Natural killer cell (primary cell): Measurements from ENCODE around the gene ATF7IP2. TPM values are rescaled to one million over a fixed set of nuclear protein-coding genes. Genes with fewer than 3 reads are reported as not detected.
"Not testable (repeated sequence)": the region's sequence is repeated elsewhere in the genome, so short reads cannot be mapped to it uniquely, and the experiment has no call there.

Source experiments
- ATAC-seq, 3 donors: fragments of 150-1000 bp in 2 of 3; fragments of 200-7000 bp in 1 of 3; cut with Tn5 transposase; 1 replicate in 1 of 3; 2 replicates in 2 of 3; pipeline ENCODE4 v1.10.0; 2021; ENCODE audit warnings: mild to moderate bottlenecking in 2 of 3, moderate library complexity in 2 of 3
- DNase-seq, 2 donors: peaks; one replicate each; pipeline versions ENCODE4 v3.0.0 to v3.0.0-alpha.2; 2013 to 2021; ENCODE audit warnings: mixed read lengths in 1 of 2
- H3K27ac ChIP-seq: one replicate; pipeline ENCODE4 v1.5.1; 2013; ENCODE audit warnings: mild to moderate bottlenecking, low read length
- H3K27me3 ChIP-seq: one replicate; pipeline ENCODE4 v1.6.1; 2013; ENCODE audit warnings: low read length; ENCODE audit not compliant: control insufficient read depth, insufficient read depth
- H3K36me3 ChIP-seq: one replicate; pipeline ENCODE4 v1.6.1; 2013; ENCODE audit warnings: low read length; ENCODE audit not compliant: control insufficient read depth, insufficient read depth
- H3K4me1 ChIP-seq: one replicate; pipeline ENCODE4 v1.6.1; 2013; ENCODE audit warnings: low read length; ENCODE audit not compliant: control insufficient read depth, insufficient read depth
- H3K4me3 ChIP-seq: one replicate; pipeline ENCODE4 v1.5.1; 2013; ENCODE audit warnings: low read length
- H3K9me3 ChIP-seq: one replicate; pipeline ENCODE4 v1.6.1; 2013; ENCODE audit warnings: low read length; ENCODE audit not compliant: control insufficient read depth, insufficient read depth
- H3K27ac Mint-ChIP-seq, 2 donors: one replicate each; pipeline ENCODE4 v1.8.0; 2022; ENCODE audit warnings: mild to moderate bottlenecking in 2 of 2, mixed read lengths in 2 of 2, moderate library complexity in 1 of 2
- H3K27me3 Mint-ChIP-seq, 2 donors: one replicate each; pipeline ENCODE4 v1.8.0; 2022; ENCODE audit warnings: low read depth in 2 of 2, mixed read lengths in 2 of 2
- H3K36me3 Mint-ChIP-seq: one replicate; pipeline ENCODE4 v1.8.0; 2022; ENCODE audit warnings: mixed read lengths
- H3K4me1 Mint-ChIP-seq, 2 donors: one replicate each; pipeline ENCODE4 v1.8.0; 2022; ENCODE audit warnings: mixed read lengths in 2 of 2
- H3K4me3 Mint-ChIP-seq: one replicate; pipeline ENCODE4 v1.8.0; 2022; ENCODE audit warnings: mild to moderate bottlenecking, moderate library complexity, mixed read lengths
- H3K9me3 Mint-ChIP-seq, 2 donors: one replicate each; pipeline ENCODE4 v1.8.0; 2022; ENCODE audit warnings: mixed read lengths in 2 of 2
- WGBS: methylation state at CpG from one replicate; pipeline ENCODE4 v1.1.7; 2013; ENCODE audit warnings: missing lambda C conversion rate; ENCODE audit not compliant: insufficient coverage; 5-methylcytosine and 5-hydroxymethylcytosine counted together
- intact Hi-C: fragments of 100-400 bp; cut with micrococcal nuclease; formaldehyde crosslinking; loops from one replicate; pipeline ENCODE4 v1.14.2; 2022
- total RNA-seq, 4 donors: library from RNA; stranded (reverse); fragments of 120-200 nt in 1 of 4; gene quantifications; one replicate each; pipeline versions ENCODE4 v1.2.3 to v1.2.4, GENCODE V29; 2013 to 2022
- TF ChIP-seq, protein P1 (sequence below): fragments of 200-600 bp; IDR thresholded peaks from one replicate; pipeline ENCODE4 v1.8.0; 2022; ENCODE audit warnings: antibody characterized with exemption

ATF7IP2 gene
- total RNA-seq, 3 donors from 2014 or later (not counting 1 experiment from before 2014, with no cell fraction given), result 41.7 to 53.5 (median 43.8) TPM

- peaks cover 10 to 25% of the 10 kb centered on the region in 2 donors for H3K4me1 Mint-ChIP-seq
- no peaks in the 10 kb centered on the region for H3K4me1 ChIP-seq
- TF ChIP-seq, protein P1, sequence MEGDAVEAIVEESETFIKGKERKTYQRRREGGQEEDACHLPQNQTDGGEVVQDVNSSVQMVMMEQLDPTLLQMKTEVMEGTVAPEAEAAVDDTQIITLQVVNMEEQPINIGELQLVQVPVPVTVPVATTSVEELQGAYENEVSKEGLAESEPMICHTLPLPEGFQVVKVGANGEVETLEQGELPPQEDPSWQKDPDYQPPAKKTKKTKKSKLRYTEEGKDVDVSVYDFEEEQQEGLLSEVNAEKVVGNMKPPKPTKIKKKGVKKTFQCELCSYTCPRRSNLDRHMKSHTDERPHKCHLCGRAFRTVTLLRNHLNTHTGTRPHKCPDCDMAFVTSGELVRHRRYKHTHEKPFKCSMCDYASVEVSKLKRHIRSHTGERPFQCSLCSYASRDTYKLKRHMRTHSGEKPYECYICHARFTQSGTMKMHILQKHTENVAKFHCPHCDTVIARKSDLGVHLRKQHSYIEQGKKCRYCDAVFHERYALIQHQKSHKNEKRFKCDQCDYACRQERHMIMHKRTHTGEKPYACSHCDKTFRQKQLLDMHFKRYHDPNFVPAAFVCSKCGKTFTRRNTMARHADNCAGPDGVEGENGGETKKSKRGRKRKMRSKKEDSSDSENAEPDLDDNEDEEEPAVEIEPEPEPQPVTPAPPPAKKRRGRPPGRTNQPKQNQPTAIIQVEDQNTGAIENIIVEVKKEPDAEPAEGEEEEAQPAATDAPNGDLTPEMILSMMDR, result no peak
- H3K27ac ChIP-seq, result no peak overlapping the region
- 100% methylated on average over 2 of the region's 2 CpGs for WGBS
- no peak overlapping the region for H3K27ac Mint-ChIP-seq
- H3K4me3 ChIP-seq, result no peak overlapping the region
- DNase-seq (no peak), ATAC-seq (no peak)
- intact Hi-C loops, result no loop called here
- H3K27me3 Mint-ChIP-seq, result no peaks in the 10 kb centered on the region
- H3K9me3 Mint-ChIP-seq, result peaks cover 23 to 40% of the 10 kb centered on the region in 2 donors
- peaks cover under 1% of the 10 kb centered on the region for H3K36me3 ChIP-seq
- H3K36me3 Mint-ChIP-seq, result peaks cover 67% of the 10 kb centered on the region
- H3K27me3 ChIP-seq, result no peaks in the 10 kb centered on the region
- peaks cover 25% of the 10 kb centered on the region for H3K9me3 ChIP-seq
- no peak overlapping the region for H3K4me3 Mint-ChIP-seq
Observed at GRCh38 chr16:10410469-10410868, 24.6 kb downstream of the ATF7IP2 start.

- no peak for DNase-seq
- no peaks in the 10 kb centered on the region for H3K27me3 Mint-ChIP-seq
- Histone ChIP-seq H3K4me1 (no peaks in the 10 kb centered on the region), H3K27ac (no peak overlapping the region), H3K36me3 (no peaks in the 10 kb centered on the region), H3K9me3 (peaks cover 31% of the 10 kb centered on the region), H3K4me3 (no peak overlapping the region), H3K27me3 (no peaks in the 10 kb centered on the region)
- H3K4me1 Mint-ChIP-seq, result peaks cover 10 to 23% of the 10 kb centered on the region in 2 donors
- no peak overlapping the region for H3K4me3 Mint-ChIP-seq
- H3K36me3 Mint-ChIP-seq, result peaks cover 78% of the 10 kb centered on the region
- intact Hi-C loops, result no loop called here
- no peak for ATAC-seq
- no peak overlapping the region for H3K27ac Mint-ChIP-seq
- TF ChIP-seq, protein P1, result no peak
- H3K9me3 Mint-ChIP-seq, result peaks cover 37 to 45% of the 10 kb centered on the region in 2 donors
- WGBS, result 95% methylated on average over 4 of the region's 5 CpGs
Observed at GRCh38 chr16:10412935-10413601, 27.2 kb downstream of the ATF7IP2 start.

DNA sequence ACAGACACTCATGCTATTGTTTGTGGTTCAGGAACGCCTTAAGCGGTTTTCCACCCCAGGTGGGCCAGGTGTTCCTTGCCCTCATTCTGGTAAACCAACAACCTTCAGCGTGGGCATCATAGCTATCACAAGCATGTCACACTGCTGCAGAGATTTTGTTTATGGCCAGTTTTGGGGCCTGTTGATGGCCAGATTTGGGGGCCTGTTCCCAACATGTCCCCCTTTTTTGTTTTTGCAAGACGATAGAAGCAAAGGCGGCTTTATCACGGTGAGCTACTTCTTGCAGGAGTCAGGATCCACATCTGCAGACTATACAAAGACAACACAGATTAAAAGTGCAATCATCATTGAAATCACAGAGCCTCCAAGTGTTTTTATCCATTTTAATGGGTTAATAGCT lies 32.3 kb downstream of the ATF7IP2 start:
- intact Hi-C loops, H3K27me3 ChIP-seq, DNase-seq, H3K36me3 ChIP-seq, H3K4me1 Mint-ChIP-seq, H3K27ac Mint-ChIP-seq, ATAC-seq, H3K4me1 ChIP-seq, H3K4me3 ChIP-seq, H3K27me3 Mint-ChIP-seq, H3K4me3 Mint-ChIP-seq, H3K27ac ChIP-seq: not testable (repeated sequence)
- H3K36me3 Mint-ChIP-seq, result peaks cover 62% of the 10 kb centered on the region
- peaks cover 29 to 31% of the 10 kb centered on the region in 2 donors for H3K9me3 Mint-ChIP-seq
- WGBS, result 95% methylated on average over 6 of the region's 6 CpGs
- peaks cover 27% of the 10 kb centered on the region for H3K9me3 ChIP-seq

DNA sequence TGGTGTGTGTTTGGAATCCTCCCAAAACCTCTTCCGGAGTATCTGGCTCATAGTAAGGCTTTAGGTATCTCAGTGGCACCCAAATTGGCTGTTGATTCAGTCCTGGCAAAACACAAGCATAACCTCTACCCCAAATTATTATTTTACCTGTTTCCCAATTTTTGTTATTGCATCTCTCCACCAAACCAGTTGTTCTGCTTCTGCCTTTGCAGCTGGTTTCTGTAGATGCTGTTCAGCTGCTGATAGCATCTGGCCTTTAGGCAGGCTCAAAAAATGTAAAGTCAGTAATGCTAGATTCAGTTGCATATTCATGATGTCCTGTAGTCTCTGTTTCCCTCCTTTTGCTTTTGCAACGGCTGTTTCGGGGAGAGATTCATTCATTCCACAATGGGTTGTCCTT lies 33.8 kb downstream of the ATF7IP2 start:
- no peaks in the 10 kb centered on the region for H3K27me3 Mint-ChIP-seq

More for the DNA sequence above, 33.8 kb downstream of the ATF7IP2 start:
- no peaks in the 10 kb centered on the region for H3K4me1 ChIP-seq
- TF ChIP-seq, protein P1, result no peak
- H3K9me3 ChIP-seq, result peaks cover 24% of the 10 kb centered on the region
- ATAC-seq (no peak), DNase-seq (no peak)
- Mint-ChIP-seq H3K4me1 (peaks cover 0 to 7% of the 10 kb centered on the region in 2 donors), H3K4me3 (no peak overlapping the region), H3K9me3 (peaks cover 21 to 26% of the 10 kb centered on the region in 2 donors), H3K27ac (no peak overlapping the region), H3K36me3 (peaks cover 47% of the 10 kb centered on the region)
- H3K36me3 ChIP-seq, result peaks cover 4% of the 10 kb centered on the region
- H3K27me3 ChIP-seq, result no peaks in the 10 kb centered on the region
- 100% methylated on average over 3 of the region's 3 CpGs for WGBS
- H3K27ac ChIP-seq, result no peak overlapping the region
- no peak overlapping the region for H3K4me3 ChIP-seq
- intact Hi-C loops, result no loop called here
